Stomach (tissue), 4 donors: ENCODE data around the gene CIT.

Experiments used
- POLR2A ChIP-seq, 4 donors: fragments of 450-650 bp; IDR thresholded peaks; one replicate each; pipeline ENCODE4 v1.6.1; 2016; ENCODE audit warnings: antibody characterized with exemption in 4 of 4, control low read depth in 2 of 4, mild to moderate bottlenecking in 1 of 4, moderate library complexity in 1 of 4
- POLR2AphosphoS5 ChIP-seq, 3 donors: sonication (generic); formaldehyde crosslinking; IDR thresholded peaks; one replicate each; pipeline ENCODE4 v1.6.1; 2016; ENCODE audit warnings: antibody characterized with exemption in 3 of 3
- TF ChIP-seq, protein P1 (sequence below), 7 experiments: fragments of 450-650 bp in 4 of 7; fragments of 200-600 bp in 3 of 7; sonication (generic) in 3 of 7; IDR thresholded peaks; one replicate each; pipeline ENCODE4 v1.5.1; 2016 to 2019; ENCODE audit warnings: antibody characterized with exemption in 7 of 7, control low read depth in 2 of 7, mild to moderate bottlenecking in 1 of 7

DNA sequence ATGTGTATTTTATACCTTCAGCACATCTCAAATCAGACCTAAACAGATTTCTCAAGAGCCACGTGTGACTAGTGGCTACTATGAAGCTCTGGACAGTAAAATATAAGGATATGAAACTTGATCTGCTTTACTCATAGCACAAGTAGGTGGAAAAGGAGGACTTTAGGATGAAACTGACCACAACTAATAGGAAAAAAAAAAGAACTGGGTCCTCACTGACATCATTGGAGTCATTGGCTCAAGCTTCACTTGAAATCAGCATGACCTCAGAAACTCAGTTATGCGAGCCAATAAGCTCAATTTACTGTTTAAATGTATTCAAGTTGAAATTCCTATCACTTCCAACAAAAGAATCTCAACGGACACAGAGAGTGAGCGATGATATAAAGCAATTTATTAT, 34.1 kb upstream of the CIT start:
- TF ChIP-seq, protein P1, sequence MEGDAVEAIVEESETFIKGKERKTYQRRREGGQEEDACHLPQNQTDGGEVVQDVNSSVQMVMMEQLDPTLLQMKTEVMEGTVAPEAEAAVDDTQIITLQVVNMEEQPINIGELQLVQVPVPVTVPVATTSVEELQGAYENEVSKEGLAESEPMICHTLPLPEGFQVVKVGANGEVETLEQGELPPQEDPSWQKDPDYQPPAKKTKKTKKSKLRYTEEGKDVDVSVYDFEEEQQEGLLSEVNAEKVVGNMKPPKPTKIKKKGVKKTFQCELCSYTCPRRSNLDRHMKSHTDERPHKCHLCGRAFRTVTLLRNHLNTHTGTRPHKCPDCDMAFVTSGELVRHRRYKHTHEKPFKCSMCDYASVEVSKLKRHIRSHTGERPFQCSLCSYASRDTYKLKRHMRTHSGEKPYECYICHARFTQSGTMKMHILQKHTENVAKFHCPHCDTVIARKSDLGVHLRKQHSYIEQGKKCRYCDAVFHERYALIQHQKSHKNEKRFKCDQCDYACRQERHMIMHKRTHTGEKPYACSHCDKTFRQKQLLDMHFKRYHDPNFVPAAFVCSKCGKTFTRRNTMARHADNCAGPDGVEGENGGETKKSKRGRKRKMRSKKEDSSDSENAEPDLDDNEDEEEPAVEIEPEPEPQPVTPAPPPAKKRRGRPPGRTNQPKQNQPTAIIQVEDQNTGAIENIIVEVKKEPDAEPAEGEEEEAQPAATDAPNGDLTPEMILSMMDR (IDR thresholded peaks at IDR 0.05), result no peak
- TF ChIP-seq POLR2AphosphoS5 (IDR thresholded peaks at IDR 0.05), result no peak
- no peak for TF ChIP-seq POLR2A (IDR thresholded peaks at IDR 0.05)
